H9 (cell line): ENCODE measurements around the gene THOP1. TPM values are rescaled to one million over a fixed set of nuclear protein-coding genes. Genes with fewer than 3 reads are reported as not detected.

Experiments
- DNase-seq: peaks from one replicate; pipeline ENCODE4 v3.0.0-alpha.2; 2017
- H2AFZ ChIP-seq: one replicate; pipeline ENCODE4 v1.6.1; 2013; ENCODE audit warnings: mild to moderate bottlenecking, low read length, control low read depth, moderate library complexity
- H2AK5ac ChIP-seq: 2 replicates; pipeline ENCODE4 v1.6.1; 2013; ENCODE audit warnings: low read length, control low read depth, mixed read lengths; ENCODE audit not compliant: insufficient read length
- H2BK120ac ChIP-seq: one replicate; pipeline ENCODE4 v1.6.1; 2013; ENCODE audit warnings: low read depth, mild to moderate bottlenecking, low read length, control low read depth, inconsistent platforms; ENCODE audit not compliant: poor library complexity, severe bottlenecking
- H2BK12ac ChIP-seq: 2 replicates; pipeline ENCODE4 v1.6.1; 2013; ENCODE audit warnings: low read length, control low read depth, mixed read lengths, low read depth; ENCODE audit not compliant: insufficient read length
- H2BK15ac ChIP-seq: 2 replicates; pipeline ENCODE4 v1.6.1; 2013; ENCODE audit warnings: low read depth, low read length, control low read depth
- H2BK20ac ChIP-seq: one replicate; pipeline ENCODE4 v1.6.1; 2013; ENCODE audit warnings: low read depth, mild to moderate bottlenecking, low read length, control low read depth, inconsistent platforms; ENCODE audit not compliant: poor library complexity, severe bottlenecking
- H2BK5ac ChIP-seq: 2 replicates; pipeline ENCODE4 v1.6.1; 2013; ENCODE audit warnings: low read length, control low read depth, mixed read lengths; ENCODE audit not compliant: insufficient read length
- H3K14ac ChIP-seq: 2 replicates; pipeline ENCODE4 v1.6.1; 2013; ENCODE audit warnings: low read length, control low read depth; ENCODE audit not compliant: insufficient read depth
- H3K18ac ChIP-seq: 2 replicates; pipeline ENCODE4 v1.6.1; 2013; ENCODE audit warnings: low read depth, mild to moderate bottlenecking, mixed read lengths, low read length, control low read depth; ENCODE audit not compliant: insufficient read length
- H3K23ac ChIP-seq: 2 replicates; pipeline ENCODE4 v1.6.1; 2013; ENCODE audit warnings: low read length, control low read depth, mixed read lengths, low read depth; ENCODE audit not compliant: insufficient read length
- H3K23me2 ChIP-seq: 2 replicates; pipeline ENCODE4 v1.6.1; 2013; ENCODE audit warnings: low read depth, mild to moderate bottlenecking, mixed read lengths, low read length, control low read depth; ENCODE audit not compliant: insufficient read length, poor library complexity, severe bottlenecking
- H3K27ac ChIP-seq: 2 replicates; pipeline ENCODE4 v1.5.1; 2013; ENCODE audit warnings: low read length, control low read depth, mixed read lengths, low read depth; ENCODE audit not compliant: insufficient read length
- H3K27me3 ChIP-seq: 2 replicates; pipeline ENCODE4 v1.6.1; 2013; ENCODE audit warnings: low read length, control low read depth, inconsistent platforms; ENCODE audit not compliant: insufficient read depth
- H3K4ac ChIP-seq: 2 replicates; pipeline ENCODE4 v1.6.1; 2013; ENCODE audit warnings: low read depth, mild to moderate bottlenecking, control low read depth, inconsistent platforms, low read length, moderate library complexity
- H3K4me1 ChIP-seq: 2 replicates; pipeline ENCODE4 v1.6.1; 2013; ENCODE audit warnings: low read length, control low read depth, inconsistent platforms; ENCODE audit not compliant: insufficient read depth
- H3K4me2 ChIP-seq: 2 replicates; pipeline ENCODE4 v1.6.1; 2013; ENCODE audit warnings: low read length, control low read depth, mixed read lengths; ENCODE audit not compliant: insufficient read length, insufficient read depth
- H3K56ac ChIP-seq: 2 replicates; pipeline ENCODE4 v1.6.1; 2013; ENCODE audit warnings: low read depth, mild to moderate bottlenecking, mixed read lengths, low read length, control low read depth; ENCODE audit not compliant: insufficient read length
- H3K79me1 ChIP-seq: 2 replicates; pipeline ENCODE4 v1.6.1; 2013; ENCODE audit warnings: low read depth, mild to moderate bottlenecking, moderate library complexity, low read length, control low read depth, inconsistent platforms; ENCODE audit not compliant: insufficient read depth, poor library complexity, severe bottlenecking
- H3K79me2 ChIP-seq: 2 replicates; pipeline ENCODE4 v1.6.1; 2013; ENCODE audit warnings: low read length, control low read depth, inconsistent platforms; ENCODE audit not compliant: insufficient read depth
- H3K9ac ChIP-seq: 2 replicates; pipeline ENCODE4 v1.6.1; 2013; ENCODE audit warnings: low read length, control low read depth, mixed read lengths; ENCODE audit not compliant: insufficient read length; ENCODE audit errors: extremely low read depth
- H3K9me3 ChIP-seq: one replicate; pipeline ENCODE4 v1.6.1; 2013; ENCODE audit warnings: low read depth, low read length, inconsistent platforms; ENCODE audit not compliant: control insufficient read depth
- H3T11ph ChIP-seq: one replicate; pipeline ENCODE4 v1.6.1; 2013; ENCODE audit warnings: mild to moderate bottlenecking, low read length, control low read depth, inconsistent platforms
- H4K20me1 ChIP-seq: one replicate; pipeline ENCODE4 v1.6.1; 2013; ENCODE audit not compliant: control insufficient read depth, insufficient read length, insufficient read depth
- H4K5ac ChIP-seq: 2 replicates; pipeline ENCODE4 v1.6.1; 2013; ENCODE audit warnings: low read depth, mild to moderate bottlenecking, mixed read lengths, low read length, control low read depth; ENCODE audit not compliant: insufficient read length
- H4K8ac ChIP-seq: replicated peaks from 2 replicates; pipeline ENCODE4 v1.6.1; 2013; ENCODE audit warnings: low read length, control low read depth, mixed read lengths, low read depth; ENCODE audit not compliant: insufficient read length
- H4K91ac ChIP-seq: 2 replicates; pipeline ENCODE4 v1.6.1; 2013; ENCODE audit warnings: low read depth, mild to moderate bottlenecking, moderate library complexity, mixed read lengths, low read length, control low read depth; ENCODE audit not compliant: insufficient read length
- H3K27ac Mint-ChIP-seq, 3 experiments: 2 replicates in 2 of 3; 3 replicates in 1 of 3; pipeline ENCODE4 v1.8.0; 2020 to 2021; ENCODE audit warnings: mixed read lengths in 3 of 3, mild to moderate bottlenecking in 1 of 3, moderate library complexity in 1 of 3
- H3K27me3 Mint-ChIP-seq: 2 replicates; pipeline ENCODE4 v1.8.0; 2021; ENCODE audit warnings: low read depth, mild to moderate bottlenecking, moderate library complexity, mixed read lengths
- H3K36me3 Mint-ChIP-seq, 3 experiments: 2 replicates in 2 of 3; 3 replicates in 1 of 3; pipeline ENCODE4 v1.8.0; 2020 to 2021; ENCODE audit warnings: low read depth in 3 of 3, mixed read lengths in 3 of 3; ENCODE audit not compliant: insufficient read depth in 1 of 3
- H3K4me1 Mint-ChIP-seq, 2 experiments: 2 replicates each; pipeline ENCODE4 v1.8.0; 2020; ENCODE audit warnings: mixed read lengths in 2 of 2
- H3K4me3 Mint-ChIP-seq, 2 experiments: 2 replicates in 1 of 2; 3 replicates in 1 of 2; pipeline ENCODE4 v1.8.0; 2020 to 2021; ENCODE audit warnings: mild to moderate bottlenecking in 2 of 2, mixed read lengths in 2 of 2, moderate library complexity in 1 of 2
- H3K9me3 Mint-ChIP-seq, 2 experiments: 2 replicates in 1 of 2; 3 replicates in 1 of 2; pipeline ENCODE4 v1.8.0; 2020; ENCODE audit warnings: mild to moderate bottlenecking in 2 of 2, mixed read lengths in 2 of 2, moderate library complexity in 1 of 2
- WGBS: extraction: QIAGEN DNeasy Blood & Tissue Kit; methylation state at CpG from one replicate; pipeline ENCODE4 v1.1.7; 2013; ENCODE audit warnings: missing lambda C conversion rate, low lambda C conversion rate, mixed read lengths; ENCODE audit not compliant: insufficient read length; ENCODE audit errors: extremely low coverage; 5-methylcytosine and 5-hydroxymethylcytosine counted together
- total RNA-seq: library from RNA; stranded (reverse); gene quantifications from 2 replicates; pipeline ENCODE4 v1.2.1, GENCODE V29; 2021
- TF ChIP-seq, protein P1 (sequence below): fragments of 200-600 bp; sonication (generic); conservative IDR thresholded peaks from 3 replicates; pipeline ENCODE4 v1.8.0; 2021; ENCODE audit warnings: antibody characterized with exemption, mild to moderate bottlenecking

THOP1 gene
- total RNA-seq, 1 experiment from 2014 or later = 150 TPM

DNA sequence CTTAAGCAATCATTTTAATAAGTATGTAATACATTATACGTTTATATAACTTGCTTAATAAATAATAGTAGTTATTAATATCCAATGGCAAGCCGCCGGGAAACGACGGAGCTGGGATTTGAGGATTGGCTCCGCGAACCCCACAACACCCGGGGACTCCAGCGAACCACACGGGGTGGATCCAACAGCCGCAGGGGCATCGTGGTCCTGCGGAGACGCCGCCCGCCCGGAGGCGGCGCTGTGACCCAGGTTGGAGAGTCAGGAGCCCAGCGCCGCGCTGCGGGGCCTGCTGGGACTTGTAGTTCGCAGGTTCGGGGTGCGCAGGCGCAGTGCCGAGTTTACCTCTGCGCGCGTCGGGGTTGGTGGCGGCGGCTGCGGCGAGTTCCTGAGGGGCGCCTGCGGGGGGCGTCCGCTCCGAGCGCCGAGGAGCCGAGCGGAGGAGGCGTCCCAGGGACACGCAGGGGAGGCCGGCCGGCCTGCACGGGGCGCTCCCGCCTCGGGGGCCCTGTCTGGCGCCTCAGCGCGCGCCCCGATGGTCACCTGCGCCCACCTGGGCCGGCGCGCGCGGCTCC, 34.3 kb downstream of the THOP1 start, which contains the start of gene ZNF554:
ZNF554 (plus strand) TSS at position 329 of the 572 bp plus-strand sequence; CDS start at position 533, 204 bp downstream.
- Histone ChIP-seq H3K23me2 (no peaks in the 10 kb centered on the region), H3K4me1 (no peaks in the 10 kb centered on the region), H2BK15ac (no peak within 1 kb of the TSS), H3K14ac (no peak within 1 kb of the TSS), H3K4me2 (peak within 1 kb of the TSS; percentile 55), H4K5ac (no peak within 1 kb of the TSS), H2BK20ac (no peak within 1 kb of the TSS), H2AFZ (no peak within 1 kb of the TSS), H3T11ph (no peak within 1 kb of the TSS), H3K27me3 (no peaks in the 10 kb centered on the region), H3K4ac (no peak within 1 kb of the TSS), H3K27ac (no peak within 1 kb of the TSS), H3K9me3 (no peaks in the 10 kb centered on the region), H4K8ac (no peak within 1 kb of the TSS), H2AK5ac (no peak within 1 kb of the TSS), H3K79me2 (no peaks in the 10 kb centered on the region), H2BK5ac (no peak within 1 kb of the TSS), H3K23ac (no peak within 1 kb of the TSS), H3K9ac (peak within 1 kb of the TSS; percentile 27), H4K91ac (no peak within 1 kb of the TSS), H2BK12ac (no peak within 1 kb of the TSS), H4K20me1 (peaks cover 2% of the 10 kb centered on the region), H3K79me1 (no peaks in the 10 kb centered on the region), H3K18ac (no peak within 1 kb of the TSS), H3K56ac (no peak within 1 kb of the TSS), H2BK120ac (no peak within 1 kb of the TSS)
- Mint-ChIP-seq H3K27ac (peak within 1 kb of the TSS in 1 of 3 experiments; percentile 61; a peak in 1 of 7 replicates), H3K4me1 (peaks cover 3% of the 10 kb centered on the region in 2 experiments; a peak in 1 of 4 replicates), H3K36me3 (peaks cover 9 to 13% (median 12%) of the 10 kb centered on the region in 3 experiments), H3K27me3 (peaks cover 1% of the 10 kb centered on the region), H3K4me3 (peak within 1 kb of the TSS; percentile 83 to 96), H3K9me3 (peaks cover 0 to 4% of the 10 kb centered on the region in 2 experiments; a peak in 4 of 5 replicates)
- TF ChIP-seq, protein P1, sequence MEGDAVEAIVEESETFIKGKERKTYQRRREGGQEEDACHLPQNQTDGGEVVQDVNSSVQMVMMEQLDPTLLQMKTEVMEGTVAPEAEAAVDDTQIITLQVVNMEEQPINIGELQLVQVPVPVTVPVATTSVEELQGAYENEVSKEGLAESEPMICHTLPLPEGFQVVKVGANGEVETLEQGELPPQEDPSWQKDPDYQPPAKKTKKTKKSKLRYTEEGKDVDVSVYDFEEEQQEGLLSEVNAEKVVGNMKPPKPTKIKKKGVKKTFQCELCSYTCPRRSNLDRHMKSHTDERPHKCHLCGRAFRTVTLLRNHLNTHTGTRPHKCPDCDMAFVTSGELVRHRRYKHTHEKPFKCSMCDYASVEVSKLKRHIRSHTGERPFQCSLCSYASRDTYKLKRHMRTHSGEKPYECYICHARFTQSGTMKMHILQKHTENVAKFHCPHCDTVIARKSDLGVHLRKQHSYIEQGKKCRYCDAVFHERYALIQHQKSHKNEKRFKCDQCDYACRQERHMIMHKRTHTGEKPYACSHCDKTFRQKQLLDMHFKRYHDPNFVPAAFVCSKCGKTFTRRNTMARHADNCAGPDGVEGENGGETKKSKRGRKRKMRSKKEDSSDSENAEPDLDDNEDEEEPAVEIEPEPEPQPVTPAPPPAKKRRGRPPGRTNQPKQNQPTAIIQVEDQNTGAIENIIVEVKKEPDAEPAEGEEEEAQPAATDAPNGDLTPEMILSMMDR = peak; percentile 95
- DNase-seq = peak; percentile 97
- no CpG with 5 or more reads among the region's 64 CpGs for WGBS
